Thyroid gland (tissue), 4 donors: ENCODE results near the gene DENND4C. TPM values are rescaled to one million over a fixed set of nuclear protein-coding genes. Genes with fewer than 3 reads are reported as not detected.
"Not testable (repeated sequence)": the region's sequence is repeated elsewhere in the genome, so short reads cannot be mapped to it uniquely, and the experiment has no call there.

Source experiments
- DNase-seq, 2 donors: peaks; one replicate each; pipeline ENCODE4 v3.0.0-alpha.2; 2019
- H3K27ac ChIP-seq, 3 donors: fragments of 200-600 bp; sonication (generic); 1 replicate in 2 of 3; 2 replicates in 1 of 3; pipeline ENCODE4 v1.5.1; 2016 to 2019; ENCODE audit warnings: mild to moderate bottlenecking in 1 of 3, moderate library complexity in 1 of 3
- H3K27me3 ChIP-seq: fragments of 200-600 bp; sonication (generic); one replicate; pipeline ENCODE4 v1.5.1; 2019
- H3K36me3 ChIP-seq, 2 donors: fragments of 200-600 bp; sonication (generic); one replicate each; pipeline ENCODE4 v1.5.1; 2016 to 2019
- H3K4me1 ChIP-seq, 2 donors: fragments of 200-600 bp; sonication (generic); one replicate each; pipeline ENCODE4 v1.5.1; 2017 to 2019
- H3K4me3 ChIP-seq, 3 donors: fragments of 200-600 bp; sonication (generic); replicated peaks in 1 of 3; 1 replicate in 2 of 3; 2 replicates in 1 of 3; pipeline ENCODE4 v1.5.1; 2016; ENCODE audit warnings: mild to moderate bottlenecking in 1 of 3
- H3K9me3 ChIP-seq: fragments of 200-600 bp; sonication (generic); one replicate; pipeline ENCODE4 v1.5.1; 2017
- CTCF ChIP-seq, 6 experiments: fragments of 200-600 bp in 3 of 6; fragments of 450-650 bp in 3 of 6; sonication (generic) in 3 of 6; IDR thresholded peaks; one replicate each; pipeline ENCODE4 v1.5.1; 2016 to 2019; ENCODE audit warnings: antibody characterized with exemption in 6 of 6, mild to moderate bottlenecking in 2 of 6, inconsistent platforms in 1 of 6, moderate library complexity in 1 of 6
- POLR2A ChIP-seq, 2 donors: fragments of 450-650 bp; IDR thresholded peaks; one replicate each; pipeline ENCODE4 v1.6.1; 2017; ENCODE audit warnings: antibody characterized with exemption in 2 of 2, mild to moderate bottlenecking in 2 of 2, moderate library complexity in 1 of 2
- WGBS, 2 donors: methylation state at CpG; one replicate each; pipeline ENCODE4 v1.1.5; 2017; 5-methylcytosine and 5-hydroxymethylcytosine counted together
- intact Hi-C: fragments of 100-400 bp; cut with DNase I; formaldehyde crosslinking; loops from one replicate; pipeline ENCODE4 v1.15.1; 2023
- total RNA-seq, 4 donors: library from RNA; depleted of rRNA; stranded (reverse); fragments of >200 nt; gene quantifications; one replicate each; pipeline ENCODE4 v1.2.3, GENCODE V29; 2016

DENND4C gene
- total RNA-seq, 4 donors from 2014 or later: 99.5 to 135 (median 111) TPM

GRCh38 chr9:19252174-19252884, 21.8 kb downstream of the DENND4C start:
- Histone ChIP-seq H3K4me3 (no peak overlapping the region), H3K36me3 (no peaks in the 10 kb centered on the region), H3K27me3 (no peaks in the 10 kb centered on the region), H3K27ac (no peak overlapping the region), H3K9me3 (no peaks in the 10 kb centered on the region), H3K4me1 (peaks cover 11 to 13% of the 10 kb centered on the region in 2 donors)
- intact Hi-C loops: no loop called here
- DNase-seq: no peak
- WGBS, 2 donors: 69 to 70% methylated on average over 7 of the region's 7 CpGs
- no peak for TF ChIP-seq POLR2A (IDR thresholded peaks at IDR 0.05)
- no peak for TF ChIP-seq CTCF (IDR thresholded peaks at IDR 0.05)

GRCh38 chr9:19252885-19253219, 22.4 kb downstream of the DENND4C start:
- intact Hi-C loops: no loop called here
- 64 to 67% methylated on average over 4 of the region's 4 CpGs for WGBS, 2 donors

GRCh38 chr9:19255112-19255511, 24.6 kb downstream of the DENND4C start:
- intact Hi-C loops: no loop called here
- Histone ChIP-seq H3K9me3 (no peaks in the 10 kb centered on the region), H3K4me1 (peaks cover 11 to 13% of the 10 kb centered on the region in 2 donors), H3K36me3 (no peaks in the 10 kb centered on the region), H3K4me3 (no peak overlapping the region), H3K27ac (no peak overlapping the region), H3K27me3 (no peaks in the 10 kb centered on the region)
- DNase-seq: no peak
- 100% methylated on average over 2 of the region's 2 CpGs for WGBS, 2 donors
- TF ChIP-seq POLR2A (IDR thresholded peaks at IDR 0.05): no peak
- no peak for TF ChIP-seq CTCF (IDR thresholded peaks at IDR 0.05)

More at GRCh38 chr9:19252885-19253219, 22.4 kb downstream of the DENND4C start:
- Histone ChIP-seq H3K9me3 (no peaks in the 10 kb centered on the region), H3K36me3 (no peaks in the 10 kb centered on the region), H3K27ac (no peak overlapping the region), H3K4me1 (peaks cover 11 to 13% of the 10 kb centered on the region in 2 donors), H3K27me3 (no peaks in the 10 kb centered on the region), H3K4me3 (no peak overlapping the region)
- TF ChIP-seq POLR2A (IDR thresholded peaks at IDR 0.05) (no peak), CTCF (IDR thresholded peaks at IDR 0.05) (no peak)
- DNase-seq: peak in 1 of 2 donors; percentile 9

- TF ChIP-seq CTCF (IDR thresholded peaks at IDR 0.05) (no peak), POLR2A (IDR thresholded peaks at IDR 0.05) (no peak)
- no peaks in the 10 kb centered on the region for H3K36me3 ChIP-seq
- intact Hi-C loops: no loop called here
- H3K9me3 ChIP-seq: no peaks in the 10 kb centered on the region
- H3K4me1 ChIP-seq: peaks cover 11 to 13% of the 10 kb centered on the region in 2 donors
- H3K4me3 ChIP-seq: no peak overlapping the region
- no peak for DNase-seq
- no peak overlapping the region for H3K27ac ChIP-seq
- H3K27me3 ChIP-seq: no peaks in the 10 kb centered on the region
Observed at GRCh38 chr9:19255821-19256220, 25.3 kb downstream of the DENND4C start.

- H3K27me3 ChIP-seq, intact Hi-C loops, H3K4me1 ChIP-seq, H3K4me3 ChIP-seq, DNase-seq, H3K9me3 ChIP-seq, H3K36me3 ChIP-seq, H3K27ac ChIP-seq: not testable (repeated sequence)
- WGBS, 2 donors: 94 to 98% methylated on average over 8 of the region's 8 CpGs
Observed at GRCh38 chr9:19259665-19260255, 29.3 kb downstream of the DENND4C start.

- H3K27me3 ChIP-seq, H3K27ac ChIP-seq, H3K36me3 ChIP-seq, H3K9me3 ChIP-seq, H3K4me1 ChIP-seq, DNase-seq, intact Hi-C loops, H3K4me3 ChIP-seq: not testable (repeated sequence)
- 92 to 98% methylated on average over 4 of the region's 4 CpGs for WGBS, 2 donors
Observed at GRCh38 chr9:19265602-19266001, 35.1 kb downstream of the DENND4C start.

GRCh38 chr9:19266778-19267384, 36.4 kb downstream of the DENND4C start:
- H3K27me3 ChIP-seq, H3K4me1 ChIP-seq, DNase-seq, H3K9me3 ChIP-seq, H3K27ac ChIP-seq, intact Hi-C loops, H3K36me3 ChIP-seq, H3K4me3 ChIP-seq: not testable (repeated sequence)
- WGBS, 2 donors: 97% methylated on average over 3 of the region's 3 CpGs
